Natural killer cell (primary cell): ENCODE results near the gene FAM110C. TPM values are rescaled to one million over a fixed set of nuclear protein-coding genes. Genes with fewer than 3 reads are reported as not detected.

ENCODE experiments used
- ATAC-seq, 3 donors: fragments of 150-1000 bp in 2 of 3; fragments of 200-7000 bp in 1 of 3; cut with Tn5 transposase; 1 replicate in 1 of 3; 2 replicates in 2 of 3; pipeline ENCODE4 v1.10.0; 2021; ENCODE audit warnings: mild to moderate bottlenecking in 2 of 3, moderate library complexity in 2 of 3
- DNase-seq, 2 donors: peaks; one replicate each; pipeline versions ENCODE4 v3.0.0 to v3.0.0-alpha.2; 2013 to 2021; ENCODE audit warnings: mixed read lengths in 1 of 2
- H3K27ac ChIP-seq: one replicate; pipeline ENCODE4 v1.5.1; 2013; ENCODE audit warnings: mild to moderate bottlenecking, low read length
- H3K27me3 ChIP-seq: one replicate; pipeline ENCODE4 v1.6.1; 2013; ENCODE audit warnings: low read length; ENCODE audit not compliant: control insufficient read depth, insufficient read depth
- H3K36me3 ChIP-seq: one replicate; pipeline ENCODE4 v1.6.1; 2013; ENCODE audit warnings: low read length; ENCODE audit not compliant: control insufficient read depth, insufficient read depth
- H3K4me1 ChIP-seq: one replicate; pipeline ENCODE4 v1.6.1; 2013; ENCODE audit warnings: low read length; ENCODE audit not compliant: control insufficient read depth, insufficient read depth
- H3K4me3 ChIP-seq: one replicate; pipeline ENCODE4 v1.5.1; 2013; ENCODE audit warnings: low read length
- H3K9me3 ChIP-seq: one replicate; pipeline ENCODE4 v1.6.1; 2013; ENCODE audit warnings: low read length; ENCODE audit not compliant: control insufficient read depth, insufficient read depth
- H3K27ac Mint-ChIP-seq, 2 donors: one replicate each; pipeline ENCODE4 v1.8.0; 2022; ENCODE audit warnings: mild to moderate bottlenecking in 2 of 2, mixed read lengths in 2 of 2, moderate library complexity in 1 of 2
- H3K27me3 Mint-ChIP-seq, 2 donors: one replicate each; pipeline ENCODE4 v1.8.0; 2022; ENCODE audit warnings: low read depth in 2 of 2, mixed read lengths in 2 of 2
- H3K36me3 Mint-ChIP-seq: one replicate; pipeline ENCODE4 v1.8.0; 2022; ENCODE audit warnings: mixed read lengths
- H3K4me1 Mint-ChIP-seq, 2 donors: one replicate each; pipeline ENCODE4 v1.8.0; 2022; ENCODE audit warnings: mixed read lengths in 2 of 2
- H3K4me3 Mint-ChIP-seq: one replicate; pipeline ENCODE4 v1.8.0; 2022; ENCODE audit warnings: mild to moderate bottlenecking, moderate library complexity, mixed read lengths
- H3K9me3 Mint-ChIP-seq, 2 donors: one replicate each; pipeline ENCODE4 v1.8.0; 2022; ENCODE audit warnings: mixed read lengths in 2 of 2
- CTCF ChIP-seq: fragments of 200-600 bp; IDR thresholded peaks from one replicate; pipeline ENCODE4 v1.8.0; 2022; ENCODE audit warnings: antibody characterized with exemption
- WGBS: methylation state at CpG from one replicate; pipeline ENCODE4 v1.1.7; 2013; ENCODE audit warnings: missing lambda C conversion rate; ENCODE audit not compliant: insufficient coverage; 5-methylcytosine and 5-hydroxymethylcytosine counted together
- intact Hi-C: fragments of 100-400 bp; cut with micrococcal nuclease; formaldehyde crosslinking; loops from one replicate; pipeline ENCODE4 v1.14.2; 2022
- total RNA-seq, 4 donors: library from RNA; stranded (reverse); fragments of 120-200 nt in 1 of 4; gene quantifications; one replicate each; pipeline versions ENCODE4 v1.2.3 to v1.2.4, GENCODE V29; 2013 to 2022

Gene FAM110C
- total RNA-seq, 3 donors from 2014 or later (not counting 1 experiment from before 2014, with no cell fraction given): 1.3 to 8.5 (median 3.6) TPM

GRCh38 chr2:45342-46130, 769 bp downstream of the FAM110C start:
- intact Hi-C loops: no loop called here
- peaks cover 26 to 27% of the 10 kb centered on the region in 2 donors for H3K4me1 Mint-ChIP-seq
- Histone ChIP-seq H3K27ac (no peak overlapping the region), H3K36me3 (no peaks in the 10 kb centered on the region), H3K27me3 (peaks cover 20% of the 10 kb centered on the region), H3K9me3 (no peaks in the 10 kb centered on the region), H3K4me3 (peak overlapping the region; percentile 39), H3K4me1 (peaks cover 21% of the 10 kb centered on the region)
- H3K27me3 Mint-ChIP-seq: peaks cover 17 to 31% of the 10 kb centered on the region in 2 donors
- WGBS: 6% methylated on average over 76 of the region's 76 CpGs
- no peak for TF ChIP-seq CTCF
- ATAC-seq: peak in 2 of 3 donors; percentile 7 to 13
- peak in 1 of 2 donors; percentile 22 for DNase-seq
- no peaks in the 10 kb centered on the region for H3K36me3 Mint-ChIP-seq
- H3K4me3 Mint-ChIP-seq: peak overlapping the region; percentile 82
- H3K27ac Mint-ChIP-seq: peak overlapping the region in 1 of 2 donors; percentile 52
- H3K9me3 Mint-ChIP-seq: no peaks in the 10 kb centered on the region

GRCh38 chr2:44748-45341, 1.5 kb downstream of the FAM110C start:
- H3K27ac Mint-ChIP-seq: peak overlapping the region in 1 of 2 donors; percentile 27
- ATAC-seq (peak in 1 of 3 donors; percentile 16), DNase-seq (no peak)
- Histone ChIP-seq H3K4me3 (peak overlapping the region; percentile 39), H3K9me3 (no peaks in the 10 kb centered on the region), H3K27me3 (peaks cover 23% of the 10 kb centered on the region), H3K36me3 (no peaks in the 10 kb centered on the region), H3K4me1 (peaks cover 21% of the 10 kb centered on the region), H3K27ac (no peak overlapping the region)
- H3K36me3 Mint-ChIP-seq: peaks cover under 1% of the 10 kb centered on the region
- intact Hi-C loops: no loop called here
- no peak for TF ChIP-seq CTCF
- H3K4me3 Mint-ChIP-seq: peak overlapping the region; percentile 82
- H3K9me3 Mint-ChIP-seq: no peaks in the 10 kb centered on the region
- H3K27me3 Mint-ChIP-seq: peaks cover 16 to 34% of the 10 kb centered on the region in 2 donors
- H3K4me1 Mint-ChIP-seq: peaks cover 26 to 27% of the 10 kb centered on the region in 2 donors
- 38% methylated on average over 6 of the region's 6 CpGs for WGBS

- H3K27ac ChIP-seq: no peak overlapping the region
- peaks cover 6% of the 10 kb centered on the region for H3K36me3 Mint-ChIP-seq
- no peak overlapping the region for H3K4me3 ChIP-seq
- H3K4me3 Mint-ChIP-seq: no peak overlapping the region
- TF ChIP-seq CTCF: no peak
- H3K4me1 ChIP-seq: peaks cover 21% of the 10 kb centered on the region
- peaks cover 14 to 34% of the 10 kb centered on the region in 2 donors for H3K27me3 Mint-ChIP-seq
- H3K27ac Mint-ChIP-seq: no peak overlapping the region
- DNase-seq: no peak
- intact Hi-C loops: no loop called here
- 78% methylated on average over 5 of the region's 5 CpGs for WGBS
- H3K9me3 ChIP-seq: no peaks in the 10 kb centered on the region
- H3K9me3 Mint-ChIP-seq: no peaks in the 10 kb centered on the region
- peaks cover 23% of the 10 kb centered on the region for H3K27me3 ChIP-seq
- no peaks in the 10 kb centered on the region for H3K36me3 ChIP-seq
- peaks cover 26% of the 10 kb centered on the region in 2 donors for H3K4me1 Mint-ChIP-seq
- ATAC-seq: no peak
Measured at GRCh38 chr2:42788-43187, 3.5 kb downstream of the FAM110C start.
